Coronary artery (tissue), 2 donors: ENCODE results near the gene SLC7A7.
"Not testable (repeated sequence)": the region's sequence is repeated elsewhere in the genome, so short reads cannot be mapped to it uniquely, and the experiment has no call there.

Experiments
- DNase-seq: peaks from one replicate; pipeline ENCODE4 v3.0.0-alpha.2; 2017; ENCODE audit warnings: low spot score
- H3K27ac ChIP-seq, 2 donors: fragments of 200-600 bp; sonication (generic); one replicate each; pipeline ENCODE4 v1.5.1; 2016 to 2019
- H3K4me3 ChIP-seq: fragments of 200-600 bp; sonication (generic); 2 replicates; pipeline ENCODE4 v1.5.1; 2016; ENCODE audit warnings: mild to moderate bottlenecking, moderate library complexity
- TF ChIP-seq, protein P1 (sequence below): fragments of 200-600 bp; sonication (generic); IDR thresholded peaks from one replicate; pipeline ENCODE4 v1.5.1; 2019; ENCODE audit warnings: antibody characterized with exemption

SLC7A7 gene

DNA sequence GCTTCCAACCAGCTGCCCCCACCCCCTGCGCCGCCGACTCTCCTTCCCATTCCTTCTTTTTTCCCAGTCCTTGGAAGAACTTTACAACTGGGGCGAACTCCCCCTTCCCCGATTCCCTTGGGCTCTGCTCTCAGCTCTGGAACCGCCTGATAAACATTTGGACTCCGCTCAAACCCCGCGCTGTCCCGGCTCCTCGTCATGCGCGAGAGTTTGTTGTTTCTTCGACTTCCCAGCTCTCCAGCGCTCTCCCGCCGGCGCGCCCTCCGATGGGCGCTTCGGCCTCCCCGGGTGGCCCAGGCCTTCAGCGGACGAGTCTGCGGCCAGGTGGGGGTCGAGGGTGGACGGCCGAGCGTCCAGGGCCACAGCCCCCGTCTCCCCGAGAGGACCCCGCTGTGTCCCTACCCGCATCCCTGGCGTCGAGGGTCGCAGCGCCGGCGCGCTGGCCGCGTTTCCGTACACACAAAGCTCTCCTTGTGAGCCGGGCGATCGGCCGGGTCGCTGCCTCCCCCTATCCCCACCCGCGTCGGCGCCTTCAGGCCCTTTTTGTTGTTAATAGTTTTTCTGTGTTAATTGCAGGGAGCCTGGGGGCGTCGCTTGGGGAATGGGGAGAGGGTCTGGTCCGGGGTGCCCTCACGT lies 22.0 kb upstream of the SLC7A7 start:
- Histone ChIP-seq H3K4me3 (peak overlapping the region; percentile 90), H3K27ac (peak overlapping the region; percentile 93 to 99)
- TF ChIP-seq, protein P1, sequence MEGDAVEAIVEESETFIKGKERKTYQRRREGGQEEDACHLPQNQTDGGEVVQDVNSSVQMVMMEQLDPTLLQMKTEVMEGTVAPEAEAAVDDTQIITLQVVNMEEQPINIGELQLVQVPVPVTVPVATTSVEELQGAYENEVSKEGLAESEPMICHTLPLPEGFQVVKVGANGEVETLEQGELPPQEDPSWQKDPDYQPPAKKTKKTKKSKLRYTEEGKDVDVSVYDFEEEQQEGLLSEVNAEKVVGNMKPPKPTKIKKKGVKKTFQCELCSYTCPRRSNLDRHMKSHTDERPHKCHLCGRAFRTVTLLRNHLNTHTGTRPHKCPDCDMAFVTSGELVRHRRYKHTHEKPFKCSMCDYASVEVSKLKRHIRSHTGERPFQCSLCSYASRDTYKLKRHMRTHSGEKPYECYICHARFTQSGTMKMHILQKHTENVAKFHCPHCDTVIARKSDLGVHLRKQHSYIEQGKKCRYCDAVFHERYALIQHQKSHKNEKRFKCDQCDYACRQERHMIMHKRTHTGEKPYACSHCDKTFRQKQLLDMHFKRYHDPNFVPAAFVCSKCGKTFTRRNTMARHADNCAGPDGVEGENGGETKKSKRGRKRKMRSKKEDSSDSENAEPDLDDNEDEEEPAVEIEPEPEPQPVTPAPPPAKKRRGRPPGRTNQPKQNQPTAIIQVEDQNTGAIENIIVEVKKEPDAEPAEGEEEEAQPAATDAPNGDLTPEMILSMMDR, result no peak
- peak; percentile 84 for DNase-seq

DNA sequence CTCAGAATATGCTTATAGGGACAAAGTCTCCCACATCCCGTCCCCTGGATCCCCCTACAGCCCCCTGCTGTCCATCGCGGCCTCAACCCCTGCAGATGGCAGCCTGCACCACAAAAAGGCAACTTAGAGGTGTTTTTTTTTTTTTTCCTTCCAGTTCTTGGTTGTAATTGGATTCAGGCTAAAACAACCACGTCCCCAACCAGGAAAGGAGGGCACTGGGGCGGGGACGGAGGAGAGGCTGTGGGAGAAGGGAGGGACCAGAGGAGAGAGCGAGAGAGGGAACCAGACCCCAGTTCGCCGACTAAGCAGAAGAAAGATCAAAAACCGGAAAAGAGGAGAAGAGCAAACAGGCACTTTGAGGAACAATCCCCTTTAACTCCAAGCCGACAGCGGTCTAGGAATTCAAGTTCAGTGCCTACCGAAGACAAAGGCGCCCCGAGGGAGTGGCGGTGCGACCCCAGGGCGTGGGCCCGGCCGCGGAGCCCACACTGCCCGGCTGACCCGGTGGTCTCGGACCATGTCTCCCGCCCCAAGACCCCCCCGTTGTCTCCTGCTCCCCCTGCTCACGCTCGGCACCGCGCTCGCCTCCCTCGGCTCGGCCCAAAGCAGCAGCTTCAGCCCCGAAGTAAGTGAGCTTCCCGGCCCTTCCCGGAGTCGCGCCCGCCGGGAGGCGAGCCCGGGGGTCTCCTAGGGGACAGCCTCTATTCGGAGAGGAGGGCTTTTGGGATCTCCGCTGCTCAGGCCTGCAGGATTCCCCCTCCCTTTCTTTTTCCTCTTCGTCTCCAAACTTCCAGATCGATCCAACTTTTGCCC lies 21.3 kb upstream of the SLC7A7 start, which contains the start of gene MMP14:
MMP14 (plus strand) TSS at position 285 of the 813 bp plus-strand sequence; CDS start at position 518, 233 bp downstream.
- peak within 1 kb of the TSS; percentile 90 for H3K4me3 ChIP-seq
- H3K27ac ChIP-seq, result peak within 1 kb of the TSS; percentile 93 to 99
- peak; percentile 93 for DNase-seq
- TF ChIP-seq, protein P1, result peak; percentile 25

DNA sequence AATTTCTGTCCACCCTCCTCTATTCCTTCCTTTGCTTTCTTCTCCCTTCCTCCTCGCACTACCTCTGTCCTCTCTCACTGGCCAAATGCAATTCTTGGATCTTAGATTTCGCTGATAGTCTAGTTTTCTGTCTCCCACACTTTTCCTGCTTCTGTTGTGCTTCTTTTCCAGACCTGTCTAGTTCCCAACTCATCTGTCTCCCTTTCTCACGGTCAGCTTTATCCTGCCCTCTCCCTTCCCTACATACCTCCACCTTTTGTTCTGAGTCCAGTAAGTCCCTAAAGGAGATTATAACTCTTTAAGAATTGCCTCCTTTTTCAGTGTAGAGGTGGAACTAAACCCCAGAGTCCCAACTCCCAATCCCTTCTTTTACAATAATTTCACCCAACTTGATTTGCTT lies 20.3 kb upstream of the SLC7A7 start:
- H3K27ac ChIP-seq, result peak overlapping the region; percentile 93 to 99
- no peak overlapping the region for H3K4me3 ChIP-seq
- no peak for DNase-seq
- TF ChIP-seq, protein P1, result no peak

DNA sequence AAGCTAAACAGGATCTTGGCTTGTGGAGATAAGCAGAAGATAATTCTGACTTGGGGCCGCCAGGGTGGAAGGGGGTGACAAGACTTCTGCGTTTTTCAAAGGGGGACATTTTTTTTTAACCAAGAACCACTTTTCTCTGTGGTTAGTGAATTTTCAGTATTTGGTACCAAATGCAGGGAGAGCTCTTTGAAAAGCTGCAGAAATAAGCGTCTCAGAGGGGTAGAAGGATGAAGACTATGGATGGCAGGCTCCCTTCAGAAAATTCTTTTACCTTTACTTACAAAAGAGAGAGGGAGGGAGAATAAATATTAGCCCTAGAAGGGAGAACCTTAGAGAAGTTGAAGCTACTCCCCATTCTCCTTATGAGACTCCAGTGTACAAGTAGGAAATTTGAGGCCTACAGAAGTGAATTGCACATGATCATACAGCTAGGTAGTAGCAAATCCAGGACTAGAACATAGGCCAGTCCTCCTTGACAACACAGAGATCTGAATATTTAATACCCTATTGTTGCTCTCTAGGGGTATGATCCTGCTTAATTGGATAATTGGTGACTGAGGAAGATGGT lies 15.3 kb upstream of the SLC7A7 start:
- Histone ChIP-seq H3K27ac (peak overlapping the region in 1 of 2 donors; percentile 46), H3K4me3 (peak overlapping the region; percentile 78)
- TF ChIP-seq, protein P1, result no peak
- no peak for DNase-seq

DNA sequence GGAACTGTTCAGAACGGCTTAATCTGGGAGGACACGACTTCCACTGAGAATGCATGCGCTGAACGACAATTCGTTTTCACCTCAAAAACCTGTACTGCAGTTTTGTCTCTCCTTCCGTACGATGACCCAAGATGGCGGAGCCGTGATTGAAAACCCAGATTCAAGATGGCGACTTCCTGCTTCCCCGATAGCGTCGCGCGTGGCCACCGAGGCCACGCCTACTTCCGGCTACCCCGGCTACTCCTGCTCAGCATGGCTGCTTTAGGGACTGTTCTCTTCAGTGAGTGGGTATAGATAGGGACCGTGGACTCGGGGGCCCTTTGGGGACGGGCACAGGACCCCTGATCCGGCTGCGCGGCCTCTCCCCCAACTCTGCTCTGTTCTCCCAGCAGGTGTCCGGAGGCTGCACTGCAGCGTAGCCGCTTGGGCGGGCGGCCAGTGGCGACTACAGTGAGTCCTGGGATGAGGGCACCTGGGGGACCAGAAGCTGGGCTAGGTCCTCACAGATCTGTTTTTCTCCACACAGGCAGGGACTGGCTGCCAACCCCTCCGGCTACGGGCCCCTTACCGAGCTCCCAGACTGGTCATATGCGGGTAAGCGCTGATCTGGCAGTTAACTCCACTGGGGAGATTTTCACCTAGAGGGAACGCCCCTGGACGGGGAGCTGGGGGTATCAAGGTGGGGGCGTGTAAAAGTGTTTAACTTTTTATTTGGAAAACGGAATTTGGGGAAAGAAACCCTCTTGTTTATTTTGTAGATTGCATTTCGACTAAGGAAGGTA lies 14.6 kb upstream of the SLC7A7 start, which contains the start of gene MRPL52:
MRPL52 (plus strand) TSS at position 227 of the 782 bp plus-strand sequence; CDS start at position 253, 26 bp downstream.
- Histone ChIP-seq H3K4me3 (peak within 1 kb of the TSS; percentile 78), H3K27ac (peak within 1 kb of the TSS; percentile 46 to 73)
- DNase-seq, result peak; percentile 91
- TF ChIP-seq, protein P1, result no peak

DNA sequence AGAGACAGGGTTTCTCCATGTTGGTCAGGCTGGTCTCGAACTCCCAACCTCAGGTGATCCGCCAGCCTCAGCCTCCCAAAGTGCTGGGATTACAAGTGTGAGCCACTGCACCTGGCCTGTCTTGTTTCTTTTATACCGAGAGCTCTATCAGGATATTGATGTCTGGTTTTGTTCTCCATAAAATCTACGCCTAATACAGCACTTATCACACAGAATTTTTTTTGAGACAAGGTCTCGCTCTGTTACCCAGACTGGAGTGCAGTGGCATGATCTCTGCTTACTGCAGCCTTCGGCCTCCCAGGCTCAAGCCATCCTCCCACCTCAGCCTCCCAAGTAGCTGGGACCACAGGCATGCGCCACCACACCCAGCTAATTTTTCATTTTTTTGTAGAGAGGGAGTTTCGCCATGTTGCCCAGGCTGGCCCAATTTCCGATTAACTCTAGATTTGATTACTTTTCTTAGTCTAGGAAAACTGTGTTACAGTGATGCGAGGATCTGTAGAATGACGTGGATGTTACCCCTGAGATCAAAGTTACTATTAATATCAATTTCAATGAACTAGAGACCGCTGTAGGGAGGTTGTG lies 13.9 kb upstream of the SLC7A7 start:
- Histone ChIP-seq H3K4me3 (peak overlapping the region; percentile 78), H3K27ac (peak overlapping the region; percentile 46 to 73)
- DNase-seq, result not testable (repeated sequence)
